OCI-LY7 (cell line): ENCODE measurements around the gene USP6NL.

Experiments
- EZH2phosphoT487 ChIP-seq: fragments of 200-600 bp; sonication (generic); IDR thresholded peaks from 2 replicates; pipeline ENCODE4 v1.6.1; 2018; ENCODE audit warnings: low read depth, borderline replicate concordance, mild to moderate bottlenecking, mixed run types, antibody characterized with exemption, low read length, moderate library complexity, mixed read lengths
- TF ChIP-seq, protein P1 (sequence below): fragments of 200-600 bp; sonication (generic); conservative IDR thresholded peaks from 2 replicates; pipeline ENCODE4 v1.5.1; 2014; ENCODE audit warnings: mild to moderate bottlenecking, antibody characterized with exemption, low read length, moderate library complexity, mixed read lengths

DNA sequence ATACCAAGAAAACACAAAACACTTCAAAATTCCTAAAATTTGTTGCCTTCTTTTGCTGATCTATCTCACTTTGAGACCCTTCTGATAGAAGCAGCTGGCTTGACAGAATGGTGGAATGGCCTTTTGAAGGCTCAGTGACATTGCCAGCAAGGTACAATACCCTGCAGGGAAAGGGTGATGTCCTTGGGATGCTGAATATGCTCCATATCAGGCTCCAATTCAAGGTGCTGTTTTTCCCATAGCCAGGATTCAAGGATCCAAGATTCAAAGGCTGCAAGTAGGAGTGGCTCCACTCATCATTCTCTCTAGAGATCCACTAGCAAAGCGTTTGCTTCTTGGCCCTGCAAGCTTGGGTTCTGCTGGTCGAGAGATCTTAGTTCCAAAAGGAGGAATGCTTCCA is 120.4 kb downstream of the USP6NL start:
- TF ChIP-seq, protein P1, sequence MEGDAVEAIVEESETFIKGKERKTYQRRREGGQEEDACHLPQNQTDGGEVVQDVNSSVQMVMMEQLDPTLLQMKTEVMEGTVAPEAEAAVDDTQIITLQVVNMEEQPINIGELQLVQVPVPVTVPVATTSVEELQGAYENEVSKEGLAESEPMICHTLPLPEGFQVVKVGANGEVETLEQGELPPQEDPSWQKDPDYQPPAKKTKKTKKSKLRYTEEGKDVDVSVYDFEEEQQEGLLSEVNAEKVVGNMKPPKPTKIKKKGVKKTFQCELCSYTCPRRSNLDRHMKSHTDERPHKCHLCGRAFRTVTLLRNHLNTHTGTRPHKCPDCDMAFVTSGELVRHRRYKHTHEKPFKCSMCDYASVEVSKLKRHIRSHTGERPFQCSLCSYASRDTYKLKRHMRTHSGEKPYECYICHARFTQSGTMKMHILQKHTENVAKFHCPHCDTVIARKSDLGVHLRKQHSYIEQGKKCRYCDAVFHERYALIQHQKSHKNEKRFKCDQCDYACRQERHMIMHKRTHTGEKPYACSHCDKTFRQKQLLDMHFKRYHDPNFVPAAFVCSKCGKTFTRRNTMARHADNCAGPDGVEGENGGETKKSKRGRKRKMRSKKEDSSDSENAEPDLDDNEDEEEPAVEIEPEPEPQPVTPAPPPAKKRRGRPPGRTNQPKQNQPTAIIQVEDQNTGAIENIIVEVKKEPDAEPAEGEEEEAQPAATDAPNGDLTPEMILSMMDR: no peak
- TF ChIP-seq EZH2phosphoT487: no peak
